GM12875 (cell line): ENCODE results near the gene ARMCX5.

Source experiments
- H3K4me3 ChIP-seq: one replicate; pipeline ENCODE4 v1.5.1; 2011; ENCODE audit warnings: low read depth, low read length, control low read depth
- TF ChIP-seq, protein P1 (sequence below): IDR thresholded peaks from 2 replicates; pipeline ENCODE4 v1.5.1; 2011; ENCODE audit warnings: low read depth, mild to moderate bottlenecking, control low read depth, inconsistent platforms, low read length, moderate library complexity, borderline replicate concordance; ENCODE audit not compliant: insufficient read depth

ARMCX5 gene

DNA sequence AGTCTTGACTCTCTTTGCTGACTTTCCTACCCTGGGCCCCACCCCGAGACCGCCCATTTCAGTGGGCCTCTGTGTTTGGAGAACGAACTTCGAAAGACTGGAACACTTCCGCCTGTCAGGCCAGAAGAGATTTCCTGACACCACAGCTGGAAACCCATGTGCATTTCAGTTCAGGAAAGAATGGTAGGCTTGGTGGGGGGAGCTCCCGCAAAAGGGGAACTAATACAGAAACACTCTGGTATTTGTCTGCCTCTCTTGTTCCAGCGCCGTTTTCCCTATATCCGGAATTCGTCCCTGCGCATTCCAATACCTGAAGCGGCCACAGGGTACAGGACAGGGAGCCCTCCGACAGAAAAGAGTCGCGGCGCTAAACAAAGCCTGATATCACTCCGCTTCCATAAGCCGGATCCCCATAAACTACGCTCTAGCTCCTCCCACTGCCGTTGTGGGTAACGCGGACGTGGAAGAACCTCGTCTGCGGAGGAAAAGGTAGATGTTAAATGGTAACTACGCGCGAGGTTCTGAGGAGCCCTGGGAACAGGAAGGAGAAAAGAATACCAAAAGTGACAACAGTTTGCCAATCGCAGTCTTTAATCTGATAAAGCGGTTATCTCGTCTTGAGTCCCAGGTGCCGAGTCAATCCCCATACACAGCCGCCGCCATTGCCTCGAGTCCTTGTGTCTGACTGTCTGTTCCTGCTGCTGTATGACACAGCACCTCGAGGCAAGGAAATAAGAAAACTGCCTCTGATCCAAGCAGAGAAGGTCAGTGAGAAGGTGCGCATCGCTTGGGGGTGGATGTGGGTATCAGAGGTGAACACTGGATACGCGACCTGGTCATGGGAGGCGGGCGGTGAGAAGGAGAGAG lies at the start of gene ARMCX5:
Gene ARMCX5 (plus strand): TSS at position 432 of the 867 bp plus-strand sequence. CDS start 2,627 bp downstream, outside the sequence.
- TF ChIP-seq, protein P1, sequence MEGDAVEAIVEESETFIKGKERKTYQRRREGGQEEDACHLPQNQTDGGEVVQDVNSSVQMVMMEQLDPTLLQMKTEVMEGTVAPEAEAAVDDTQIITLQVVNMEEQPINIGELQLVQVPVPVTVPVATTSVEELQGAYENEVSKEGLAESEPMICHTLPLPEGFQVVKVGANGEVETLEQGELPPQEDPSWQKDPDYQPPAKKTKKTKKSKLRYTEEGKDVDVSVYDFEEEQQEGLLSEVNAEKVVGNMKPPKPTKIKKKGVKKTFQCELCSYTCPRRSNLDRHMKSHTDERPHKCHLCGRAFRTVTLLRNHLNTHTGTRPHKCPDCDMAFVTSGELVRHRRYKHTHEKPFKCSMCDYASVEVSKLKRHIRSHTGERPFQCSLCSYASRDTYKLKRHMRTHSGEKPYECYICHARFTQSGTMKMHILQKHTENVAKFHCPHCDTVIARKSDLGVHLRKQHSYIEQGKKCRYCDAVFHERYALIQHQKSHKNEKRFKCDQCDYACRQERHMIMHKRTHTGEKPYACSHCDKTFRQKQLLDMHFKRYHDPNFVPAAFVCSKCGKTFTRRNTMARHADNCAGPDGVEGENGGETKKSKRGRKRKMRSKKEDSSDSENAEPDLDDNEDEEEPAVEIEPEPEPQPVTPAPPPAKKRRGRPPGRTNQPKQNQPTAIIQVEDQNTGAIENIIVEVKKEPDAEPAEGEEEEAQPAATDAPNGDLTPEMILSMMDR = 0 out of 2 replicates have a peak, but pooled peaks have one; percentile 3
- peak within 1 kb of the TSS; percentile 43 for H3K4me3 ChIP-seq

DNA sequence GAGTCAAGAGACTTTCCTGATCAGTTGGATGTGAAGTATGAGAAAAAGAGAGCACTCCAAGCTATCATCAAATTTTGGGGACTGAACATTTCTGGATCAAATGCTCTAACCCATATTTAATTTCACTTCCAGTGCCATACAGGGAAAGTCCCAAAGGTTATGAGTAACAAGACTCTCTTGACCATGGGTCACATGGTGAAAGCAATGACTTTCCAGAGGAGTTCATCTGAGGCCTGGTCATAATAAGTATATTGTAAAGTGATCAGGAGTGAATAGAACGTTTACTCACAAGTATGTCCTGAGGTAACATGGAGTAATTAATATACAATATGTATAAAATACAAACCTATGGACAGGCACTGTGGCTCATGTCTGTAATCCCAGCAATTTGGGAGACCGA lies 40.7 kb upstream of the ARMCX5 start:
- no peak overlapping the region for H3K4me3 ChIP-seq
- TF ChIP-seq, protein P1 = no peak

DNA sequence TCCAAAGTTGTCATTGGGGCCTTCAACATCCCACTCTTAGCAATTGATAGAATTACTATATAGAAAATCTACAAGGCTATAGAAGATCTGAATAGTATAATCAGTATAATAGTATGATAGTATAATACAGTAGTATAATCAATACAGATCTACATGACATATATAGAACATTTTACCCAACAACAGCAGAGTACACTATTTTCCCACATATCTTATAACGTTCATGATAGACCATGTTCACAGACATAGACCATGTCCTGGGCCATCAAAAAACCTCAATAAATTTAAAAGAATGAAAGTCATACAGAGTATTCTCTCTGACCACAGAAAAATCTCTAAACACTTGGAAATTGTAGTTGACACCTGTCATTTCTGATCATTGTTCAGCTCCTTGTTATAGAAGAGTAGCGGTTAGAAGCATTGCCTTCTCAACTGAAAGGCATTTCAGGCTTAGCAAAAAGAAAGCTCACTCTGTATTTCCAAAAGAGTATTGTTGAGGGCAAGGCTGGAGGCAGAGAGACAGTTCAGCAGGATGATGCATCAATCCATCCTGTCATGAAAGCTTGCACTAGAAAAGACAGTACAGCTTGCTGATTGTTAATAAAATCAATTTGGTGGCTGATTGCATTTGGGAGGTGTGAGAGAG lies 38.8 kb upstream of the ARMCX5 start:
- TF ChIP-seq, protein P1 = no peak
- no peak overlapping the region for H3K4me3 ChIP-seq

DNA sequence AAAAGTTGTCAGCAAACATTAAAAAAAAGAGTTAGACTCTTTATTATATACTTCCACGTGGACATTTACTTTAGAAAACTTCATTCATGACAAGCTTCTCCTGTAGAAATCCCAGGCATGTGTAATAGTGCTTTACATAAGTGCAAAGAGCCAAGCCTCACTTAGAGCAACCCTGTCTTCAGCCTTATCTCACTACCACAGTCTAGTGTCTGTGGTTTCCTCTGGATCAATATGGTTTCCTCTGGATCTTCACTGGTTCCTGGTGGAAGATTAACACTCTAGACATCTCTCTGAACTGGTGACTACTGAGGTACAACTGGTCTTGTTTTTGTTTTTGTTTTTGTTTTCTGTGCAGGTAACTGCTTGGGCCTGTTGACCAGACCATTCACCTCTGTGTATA lies 18.4 kb upstream of the ARMCX5 start:
- H3K4me3 ChIP-seq = no peak overlapping the region
- TF ChIP-seq, protein P1 = no peak

DNA sequence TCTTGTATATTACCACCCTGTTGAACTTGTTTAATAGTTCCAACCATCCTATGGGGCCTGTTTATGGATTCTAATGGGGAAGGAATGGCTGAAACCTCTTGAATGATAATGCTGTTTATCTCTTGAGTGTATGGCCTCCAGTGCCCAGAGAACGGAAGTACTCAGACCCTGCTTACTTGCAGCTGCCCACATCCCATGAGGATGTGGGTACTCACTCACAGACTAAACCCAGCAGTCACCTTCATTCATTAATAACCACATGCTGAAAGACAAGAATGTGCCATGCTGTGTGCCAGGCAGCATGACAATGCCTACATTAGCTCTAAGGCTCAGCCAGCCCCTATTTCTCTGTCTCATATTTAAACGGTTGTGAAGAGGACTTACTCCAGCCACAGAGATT lies 5.9 kb upstream of the ARMCX5 start:
- no peak overlapping the region for H3K4me3 ChIP-seq
- TF ChIP-seq, protein P1 = no peak

DNA sequence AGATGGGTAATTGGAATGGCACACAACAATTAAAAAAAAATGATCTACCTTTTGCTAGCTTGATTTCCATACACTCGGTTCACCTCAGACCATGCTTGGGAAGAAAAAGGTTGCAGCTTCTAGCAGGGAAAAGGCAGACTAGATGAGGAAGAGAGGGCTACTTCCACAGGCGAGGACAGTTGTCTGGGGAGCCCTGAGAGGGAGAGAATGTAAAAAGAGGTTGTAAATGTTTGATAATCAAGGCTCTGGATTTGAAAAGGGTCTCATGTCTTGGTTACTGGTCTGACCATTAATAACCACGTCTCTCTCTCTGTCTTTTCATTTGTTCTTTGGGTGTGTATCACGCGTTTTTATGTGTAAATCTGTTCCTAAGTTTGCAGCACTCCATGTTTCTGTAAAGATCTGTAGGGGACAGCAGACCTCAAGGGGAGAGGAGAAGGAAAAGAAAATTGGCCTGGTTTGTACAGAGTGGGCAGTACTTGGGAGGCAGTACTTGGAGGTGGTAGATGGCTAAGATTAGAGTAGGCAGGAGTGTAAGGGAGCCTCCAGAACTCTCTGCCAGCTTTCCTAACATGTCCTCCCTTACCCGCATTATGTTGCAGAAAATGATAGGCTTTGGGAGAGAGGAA lies 750 bp downstream of the ARMCX5 start:
- peak overlapping the region; percentile 43 for H3K4me3 ChIP-seq
- TF ChIP-seq, protein P1 = no peak
